ENCODE measurements around the gene CTDP1. TPM values are rescaled to one million over a fixed set of nuclear protein-coding genes. Genes with fewer than 3 reads are reported as not detected.

The CTDP1 gene
- total RNA-seq, 2 experiments from 2014 or later: 69.0 to 79.6 TPM

- ATAC-seq (ENCODE audit: poor library complexity) (no peak), DNase-seq (no peak)
- no peak overlapping the region for H3K27ac Mint-ChIP-seq
- no peak overlapping the region for H3K27ac ChIP-seq (ENCODE audit: low read depth in 1 of 2, low read length in 2 of 2)
- peaks cover 21 to 48% of the 10 kb centered on the region in 2 experiments for H3K27me3 ChIP-seq (ENCODE audit: control insufficient read depth in 1 of 2, insufficient read depth in 2 of 2, low read length in 2 of 2)
- H3K27me3 Mint-ChIP-seq: peaks cover 53% of the 10 kb centered on the region
- H3K4me3 ChIP-seq (ENCODE audit: low read length): no peak overlapping the region
- peaks cover 0 to 31% of the 10 kb centered on the region in 2 experiments for H3K9me3 ChIP-seq (ENCODE audit: control insufficient read depth in 1 of 2, insufficient read depth in 1 of 2, low read length in 2 of 2)
- CTCF ChIA-PET: no interaction called here
- H3K9me3 Mint-ChIP-seq: no peaks in the 10 kb centered on the region
- intact Hi-C loops (cut with DNase I, micrococcal nuclease): no loop called here
- POLR2A ChIA-PET: no interaction called here
- no peaks in the 10 kb centered on the region for H3K4me1 Mint-ChIP-seq (ENCODE audit: low read depth)
- no peaks in the 10 kb centered on the region for H3K36me3 Mint-ChIP-seq (ENCODE audit: low read depth)
- H3K36me3 ChIP-seq (ENCODE audit: insufficient read depth, low read length): no peaks in the 10 kb centered on the region
- no peak overlapping the region for H3K4me3 Mint-ChIP-seq
- no peak for TF ChIP-seq CTCF (IDR thresholded peaks at IDR 0.05)
- no peaks in the 10 kb centered on the region for H3K4me1 ChIP-seq (ENCODE audit: insufficient read depth, low read length)
These were observed 105.6 kb downstream of the CTDP1 start for GRCh38 chr18:79784965-79785770.

- no peaks in the 10 kb centered on the region for H3K9me3 Mint-ChIP-seq
- H3K4me1 Mint-ChIP-seq (ENCODE audit: low read depth): no peaks in the 10 kb centered on the region
- ATAC-seq (ENCODE audit: poor library complexity) (no peak), DNase-seq (no peak)
- POLR2A ChIA-PET: no interaction called here
- Histone ChIP-seq H3K27me3 (ENCODE audit: control insufficient read depth in 1 of 2, insufficient read depth in 2 of 2, low read length in 2 of 2) (peaks cover 27 to 55% of the 10 kb centered on the region in 2 experiments), H3K27ac (ENCODE audit: low read depth in 1 of 2, low read length in 2 of 2) (no peak overlapping the region), H3K4me1 (ENCODE audit: insufficient read depth, low read length) (no peaks in the 10 kb centered on the region), H3K9me3 (ENCODE audit: control insufficient read depth in 1 of 2, insufficient read depth in 1 of 2, low read length in 2 of 2) (peaks cover 0 to 33% of the 10 kb centered on the region in 2 experiments), H3K36me3 (ENCODE audit: insufficient read depth, low read length) (no peaks in the 10 kb centered on the region), H3K4me3 (ENCODE audit: low read length) (no peak overlapping the region)
- TF ChIP-seq CTCF (IDR thresholded peaks at IDR 0.05): no peak
- no peak overlapping the region for H3K27ac Mint-ChIP-seq
- CTCF ChIA-PET: no interaction called here
- no peak overlapping the region for H3K4me3 Mint-ChIP-seq
- H3K27me3 Mint-ChIP-seq: peaks cover 60% of the 10 kb centered on the region
- H3K36me3 Mint-ChIP-seq (ENCODE audit: low read depth): no peaks in the 10 kb centered on the region
- intact Hi-C loops (cut with DNase I, micrococcal nuclease): no loop called here
These were observed 106.2 kb downstream of the CTDP1 start for GRCh38 chr18:79785831-79786230.

- ATAC-seq (ENCODE audit: poor library complexity) (no peak), DNase-seq (no peak)
- peaks cover 65% of the 10 kb centered on the region for H3K27me3 Mint-ChIP-seq
- ChIA-PET POLR2A (no interaction called here), CTCF (no interaction called here)
- H3K27ac Mint-ChIP-seq: no peak overlapping the region
- intact Hi-C loops (cut with DNase I, micrococcal nuclease): no loop called here
- Histone ChIP-seq H3K36me3 (ENCODE audit: insufficient read depth, low read length) (no peaks in the 10 kb centered on the region), H3K4me3 (ENCODE audit: low read length) (no peak overlapping the region), H3K9me3 (ENCODE audit: control insufficient read depth in 1 of 2, insufficient read depth in 1 of 2, low read length in 2 of 2) (peaks cover 0 to 33% of the 10 kb centered on the region in 2 experiments), H3K4me1 (ENCODE audit: insufficient read depth, low read length) (no peaks in the 10 kb centered on the region), H3K27me3 (ENCODE audit: control insufficient read depth in 1 of 2, insufficient read depth in 2 of 2, low read length in 2 of 2) (peaks cover 32 to 60% of the 10 kb centered on the region in 2 experiments), H3K27ac (ENCODE audit: low read depth in 1 of 2, low read length in 2 of 2) (no peak overlapping the region)
- H3K36me3 Mint-ChIP-seq (ENCODE audit: low read depth): no peaks in the 10 kb centered on the region
- peaks cover 4% of the 10 kb centered on the region for H3K4me1 Mint-ChIP-seq (ENCODE audit: low read depth)
- no peak overlapping the region for H3K4me3 Mint-ChIP-seq
- no peaks in the 10 kb centered on the region for H3K9me3 Mint-ChIP-seq
- TF ChIP-seq CTCF (IDR thresholded peaks at IDR 0.05): no peak
These were observed 106.7 kb downstream of the CTDP1 start for GRCh38 chr18:79786304-79786703.
